SU-DHL-6 (cell line): ENCODE results near the gene CDH13.

Experiments
- H2AFZ ChIP-seq: fragments of 200-600 bp; sonication (generic); 2 replicates; pipeline ENCODE4 v1.6.1; 2014; ENCODE audit warnings: low read depth, mild to moderate bottlenecking, moderate library complexity, mixed read lengths, antibody characterized with exemption, low read length; ENCODE audit not compliant: severe bottlenecking
- H3F3A ChIP-seq: fragments of 200-600 bp; shearing (Covaris generic); 2 replicates; pipeline ENCODE4 v1.6.0; 2016; ENCODE audit warnings: antibody characterized with exemption, mild to moderate bottlenecking; ENCODE audit not compliant: insufficient read depth
- H3K27ac ChIP-seq: fragments of 200-600 bp; sonication (generic); 2 replicates; pipeline ENCODE4 v1.5.1; 2016; ENCODE audit warnings: low read depth, mild to moderate bottlenecking, low read length, moderate library complexity, mixed read lengths
- H3K27me3 ChIP-seq: fragments of 200-600 bp; sonication (generic), shearing (Covaris generic); 2 replicates; pipeline ENCODE4 v1.6.0; 2014; ENCODE audit warnings: mild to moderate bottlenecking, low read length
- H3K36me3 ChIP-seq: fragments of 200-600 bp; sonication (generic); 2 replicates; pipeline ENCODE4 v1.6.1; 2014; ENCODE audit warnings: mild to moderate bottlenecking, low read length, mixed read lengths
- H3K4me2 ChIP-seq: fragments of 300-600, 200-600 bp; shearing (Covaris generic), sonication (generic); 2 replicates; pipeline ENCODE4 v1.6.0; 2014; ENCODE audit warnings: low read length, low read depth, mild to moderate bottlenecking; ENCODE audit not compliant: poor library complexity, severe bottlenecking
- H3K4me3 ChIP-seq: fragments of 200-600 bp; sonication (generic); 2 replicates; pipeline ENCODE4 v1.5.1; 2014; ENCODE audit warnings: antibody characterized with exemption, low read length, mild to moderate bottlenecking, mixed read lengths; ENCODE audit not compliant: insufficient read depth, poor library complexity, severe bottlenecking
- H3K79me2 ChIP-seq: fragments of 200-600 bp; sonication (generic); 2 replicates; pipeline ENCODE4 v1.6.1; 2014; ENCODE audit warnings: mild to moderate bottlenecking, low read length, moderate library complexity; ENCODE audit not compliant: insufficient read depth
- H3K9ac ChIP-seq: fragments of 200-600 bp; sonication (generic); 2 replicates; pipeline ENCODE4 v1.7.0; 2014; ENCODE audit warnings: mild to moderate bottlenecking, low read length
- H3K9me2 ChIP-seq: fragments of 200-600 bp; sonication (generic); replicated peaks from 2 replicates; pipeline ENCODE4 v1.6.1; 2014; ENCODE audit warnings: low read length; ENCODE audit not compliant: insufficient read depth
- H3K9me3 ChIP-seq: fragments of 200-600 bp; sonication (generic); 2 replicates; pipeline ENCODE4 v1.6.1; 2014; ENCODE audit warnings: low read length, mixed read lengths; ENCODE audit not compliant: insufficient read depth
- H4K20me1 ChIP-seq: fragments of 200-600 bp; sonication (generic); 2 replicates; pipeline ENCODE4 v1.6.1; 2014; ENCODE audit warnings: low read depth, mild to moderate bottlenecking, antibody characterized with exemption, low read length, moderate library complexity, mixed read lengths
- CTCF ChIP-seq: fragments of 200-600 bp; sonication (generic); IDR thresholded peaks from one replicate; pipeline ENCODE4 v1.5.1; 2017; ENCODE audit warnings: antibody characterized with exemption, mild to moderate bottlenecking, low read length, moderate library complexity; ENCODE audit not compliant: insufficient read depth, poor library complexity, severe bottlenecking
- EZH2phosphoT487 ChIP-seq: fragments of 200-600 bp; sonication (generic), shearing (Covaris generic); conservative IDR thresholded peaks from 2 replicates; pipeline ENCODE4 v1.6.1; 2018; ENCODE audit warnings: mild to moderate bottlenecking, antibody characterized with exemption, low read length, moderate library complexity, mixed read lengths

The CDH13 gene

DNA sequence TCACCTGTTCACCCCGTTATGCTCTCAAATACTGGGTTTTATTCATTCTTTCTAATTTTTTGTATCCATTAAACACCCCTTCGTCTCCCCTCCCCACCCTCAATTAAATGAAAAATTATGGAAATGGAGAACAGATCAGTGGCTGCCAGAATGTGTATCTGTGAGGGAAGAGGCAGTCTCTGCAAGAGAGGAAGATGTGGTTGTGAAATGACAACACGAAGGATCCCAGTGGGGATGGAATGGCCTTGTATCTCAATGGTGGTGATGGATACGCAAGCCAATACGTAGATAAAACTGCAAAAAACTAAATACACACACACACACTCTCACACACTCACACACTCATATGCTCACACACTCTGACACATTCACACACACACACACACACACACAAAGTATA lies 570.7 kb downstream of the CDH13 start:
- Histone ChIP-seq H3K9ac (no peak overlapping the region), H3K79me2 (no peaks in the 10 kb centered on the region), H2AFZ (no peak overlapping the region), H3K36me3 (no peaks in the 10 kb centered on the region), H3K27me3 (no peaks in the 10 kb centered on the region), H3K9me2 (no peaks in the 10 kb centered on the region), H3K4me2 (no peak overlapping the region), H3K27ac (no peak overlapping the region), H3K9me3 (no peaks in the 10 kb centered on the region), H4K20me1 (no peaks in the 10 kb centered on the region), H3K4me3 (no peak overlapping the region), H3F3A (no peaks in the 10 kb centered on the region)
- TF ChIP-seq EZH2phosphoT487 (no peak), CTCF (no peak)

DNA sequence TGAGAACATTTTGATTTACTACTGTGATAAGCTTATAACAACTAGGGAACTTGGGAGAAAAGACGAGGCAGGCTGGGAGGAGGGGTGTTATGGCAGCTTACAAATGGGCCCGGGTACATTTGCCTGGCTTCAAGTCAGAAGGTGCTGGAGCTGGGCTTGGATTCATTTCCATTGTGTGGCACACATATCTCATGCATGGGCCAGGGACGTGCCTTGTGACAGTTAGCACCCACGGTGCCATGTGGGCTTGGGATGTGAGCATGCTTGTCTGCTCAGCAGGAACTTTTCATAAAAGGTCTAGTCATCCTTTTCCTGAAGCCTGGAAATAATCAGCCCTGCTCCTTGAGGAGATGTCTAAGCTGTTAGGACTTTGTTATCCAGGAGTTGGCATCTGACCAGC lies 572.2 kb downstream of the CDH13 start:
- no peaks in the 10 kb centered on the region for H3F3A ChIP-seq
- no peaks in the 10 kb centered on the region for H4K20me1 ChIP-seq
- H3K9me2 ChIP-seq = no peaks in the 10 kb centered on the region
- H3K27ac ChIP-seq = no peak overlapping the region
- no peak overlapping the region for H3K4me3 ChIP-seq
- no peak for TF ChIP-seq EZH2phosphoT487
- TF ChIP-seq CTCF = no peak
- H3K27me3 ChIP-seq = no peaks in the 10 kb centered on the region
- no peak overlapping the region for H3K9ac ChIP-seq
- H3K9me3 ChIP-seq = no peaks in the 10 kb centered on the region
- no peaks in the 10 kb centered on the region for H3K36me3 ChIP-seq
- H2AFZ ChIP-seq = no peak overlapping the region
- H3K4me2 ChIP-seq = no peak overlapping the region
- H3K79me2 ChIP-seq = no peaks in the 10 kb centered on the region

DNA sequence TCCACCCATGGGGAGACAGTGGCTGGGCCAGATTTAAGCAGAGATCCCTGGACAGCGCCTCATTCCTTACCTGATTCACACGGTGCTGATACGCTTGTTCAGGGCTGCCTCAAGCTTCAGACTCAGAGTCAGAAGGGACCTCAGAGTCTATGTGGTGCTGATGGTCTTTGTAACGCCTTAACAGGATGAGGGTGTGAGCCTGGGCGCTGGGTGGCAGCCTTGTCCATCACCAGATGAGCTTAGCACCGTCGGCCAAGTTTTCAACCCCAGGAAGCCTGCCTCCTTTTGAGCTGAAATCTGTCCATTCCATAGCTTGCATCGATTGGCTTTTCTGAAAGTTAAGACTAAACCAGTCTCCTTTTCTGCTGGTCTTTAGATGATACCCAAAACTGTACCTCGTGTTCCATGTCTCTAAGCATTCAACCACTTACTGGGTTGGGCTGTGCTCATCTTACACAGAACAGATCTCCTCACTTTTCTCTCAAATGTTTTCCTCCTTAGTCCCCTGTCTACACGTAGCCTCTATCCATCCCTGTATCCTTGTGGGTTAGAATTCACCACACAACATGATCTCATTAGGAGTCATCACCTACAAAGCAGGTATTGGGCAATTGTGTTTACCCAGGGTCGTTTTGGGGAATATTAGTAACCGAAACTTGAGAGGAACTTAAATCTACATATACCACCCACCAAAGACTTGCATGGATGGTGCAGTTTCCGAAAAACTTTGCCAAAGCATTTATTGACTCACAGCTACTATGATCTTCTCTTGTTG lies 573.4 kb downstream of the CDH13 start:
- no peak overlapping the region for H3K4me2 ChIP-seq
- no peak overlapping the region for H3K4me3 ChIP-seq
- no peaks in the 10 kb centered on the region for H3K9me3 ChIP-seq
- TF ChIP-seq EZH2phosphoT487 (no peak), CTCF (no peak)
- no peaks in the 10 kb centered on the region for H4K20me1 ChIP-seq
- no peaks in the 10 kb centered on the region for H3K79me2 ChIP-seq
- no peaks in the 10 kb centered on the region for H3K27me3 ChIP-seq
- no peaks in the 10 kb centered on the region for H3F3A ChIP-seq
- H3K36me3 ChIP-seq = no peaks in the 10 kb centered on the region
- H3K9ac ChIP-seq = no peak overlapping the region
- H2AFZ ChIP-seq = no peak overlapping the region
- H3K27ac ChIP-seq = no peak overlapping the region
- no peaks in the 10 kb centered on the region for H3K9me2 ChIP-seq
